Right atrium auricular region (tissue), 2 donors: ENCODE data around the gene NPVF. TPM values are rescaled to one million over a fixed set of nuclear protein-coding genes. Genes with fewer than 3 reads are reported as not detected.

Experiments used
- DNase-seq: peaks from one replicate; pipeline ENCODE4 v3.0.0-alpha.2; 2019; ENCODE audit warnings: low spot score
- H3K27ac ChIP-seq, 2 donors: fragments of 200-600 bp; sonication (generic); 1 replicate in 1 of 2; 2 replicates in 1 of 2; pipeline ENCODE4 v1.5.1; 2016 to 2019
- H3K27me3 ChIP-seq, 2 donors: fragments of 200-600 bp; sonication (generic); one replicate each; pipeline versions ENCODE4 v1.5.1 to v1.6.0; 2017 to 2019
- H3K36me3 ChIP-seq: fragments of 200-600 bp; sonication (generic); one replicate; pipeline ENCODE4 v1.5.1; 2016
- H3K4me1 ChIP-seq, 2 donors: fragments of 200-600 bp; sonication (generic); one replicate each; pipeline versions ENCODE4 v1.5.1 to v1.6.0; 2017 to 2019
- H3K4me3 ChIP-seq, 2 donors: fragments of 200-600 bp; sonication (generic); 1 replicate in 1 of 2; 2 replicates in 1 of 2; pipeline ENCODE4 v1.5.1; 2017 to 2019; ENCODE audit warnings: mild to moderate bottlenecking in 1 of 2, moderate library complexity in 1 of 2
- H3K9me3 ChIP-seq, 2 donors: fragments of 200-600 bp; sonication (generic); one replicate each; pipeline ENCODE4 v1.5.1; 2019
- CTCF ChIP-seq, 2 donors: fragments of 200-600 bp; sonication (generic); IDR thresholded peaks; one replicate each; pipeline ENCODE4 v1.5.1; 2019; ENCODE audit warnings: antibody characterized with exemption in 2 of 2
- total RNA-seq, 2 donors: library from RNA; depleted of rRNA; stranded (reverse); fragments of >200 nt; gene quantifications; one replicate each; pipeline ENCODE4 v1.1.0, GENCODE V29; 2016

Gene NPVF
- total RNA-seq, 2 donors from 2014 or later = not detected

- Histone ChIP-seq H3K9me3 (no peaks in the 10 kb centered on the region), H3K36me3 (no peaks in the 10 kb centered on the region), H3K27ac (no peak overlapping the region), H3K4me3 (no peak overlapping the region), H3K27me3 (no peaks in the 10 kb centered on the region), H3K4me1 (no peaks in the 10 kb centered on the region)
- DNase-seq = no peak
- no peak for TF ChIP-seq CTCF (IDR thresholded peaks at IDR 0.05)
Measured at GRCh38 chr7:25223206-25223605, 5.1 kb downstream of the NPVF start.

GRCh38 chr7:25222666-25223065, 5.6 kb downstream of the NPVF start:
- H3K27me3 ChIP-seq = no peaks in the 10 kb centered on the region
- no peak for TF ChIP-seq CTCF (IDR thresholded peaks at IDR 0.05)
- no peak for DNase-seq
- no peaks in the 10 kb centered on the region for H3K4me1 ChIP-seq
- H3K9me3 ChIP-seq = no peaks in the 10 kb centered on the region
- no peaks in the 10 kb centered on the region for H3K36me3 ChIP-seq
- no peak overlapping the region for H3K4me3 ChIP-seq
- no peak overlapping the region for H3K27ac ChIP-seq

- TF ChIP-seq CTCF (IDR thresholded peaks at IDR 0.05) = no peak
- Histone ChIP-seq H3K9me3 (no peaks in the 10 kb centered on the region), H3K4me1 (no peaks in the 10 kb centered on the region), H3K4me3 (no peak overlapping the region), H3K36me3 (no peaks in the 10 kb centered on the region), H3K27me3 (no peaks in the 10 kb centered on the region), H3K27ac (no peak overlapping the region)
- DNase-seq = no peak
Measured at GRCh38 chr7:25221009-25221408, 7.3 kb downstream of the NPVF start.

- Histone ChIP-seq H3K4me1 (no peaks in the 10 kb centered on the region), H3K27me3 (no peaks in the 10 kb centered on the region), H3K27ac (no peak overlapping the region), H3K4me3 (no peak overlapping the region), H3K36me3 (no peaks in the 10 kb centered on the region), H3K9me3 (no peaks in the 10 kb centered on the region)
- DNase-seq = no peak
- TF ChIP-seq CTCF (IDR thresholded peaks at IDR 0.05) = no peak
Measured at GRCh38 chr7:25218191-25218590, 10.1 kb downstream of the NPVF start.

- DNase-seq = no peak
- H3K27me3 ChIP-seq = no peaks in the 10 kb centered on the region
- H3K27ac ChIP-seq = no peak overlapping the region
- H3K36me3 ChIP-seq = no peaks in the 10 kb centered on the region
- H3K4me3 ChIP-seq = no peak overlapping the region
- peak; percentile 77 to 88 for TF ChIP-seq CTCF (IDR thresholded peaks at IDR 0.05)
- H3K9me3 ChIP-seq = no peaks in the 10 kb centered on the region
- H3K4me1 ChIP-seq = no peaks in the 10 kb centered on the region
Measured at GRCh38 chr7:25216837-25217236, 11.4 kb downstream of the NPVF start.

- Histone ChIP-seq H3K27ac (no peak overlapping the region), H3K9me3 (no peaks in the 10 kb centered on the region), H3K4me1 (no peaks in the 10 kb centered on the region), H3K36me3 (no peaks in the 10 kb centered on the region), H3K4me3 (no peak overlapping the region), H3K27me3 (no peaks in the 10 kb centered on the region)
- no peak for TF ChIP-seq CTCF (IDR thresholded peaks at IDR 0.05)
- no peak for DNase-seq
Measured at GRCh38 chr7:25215694-25216335, 12.5 kb downstream of the NPVF start.
